ENCODE measurements around the gene SUCNR1.

SUCNR1 gene

DNA sequence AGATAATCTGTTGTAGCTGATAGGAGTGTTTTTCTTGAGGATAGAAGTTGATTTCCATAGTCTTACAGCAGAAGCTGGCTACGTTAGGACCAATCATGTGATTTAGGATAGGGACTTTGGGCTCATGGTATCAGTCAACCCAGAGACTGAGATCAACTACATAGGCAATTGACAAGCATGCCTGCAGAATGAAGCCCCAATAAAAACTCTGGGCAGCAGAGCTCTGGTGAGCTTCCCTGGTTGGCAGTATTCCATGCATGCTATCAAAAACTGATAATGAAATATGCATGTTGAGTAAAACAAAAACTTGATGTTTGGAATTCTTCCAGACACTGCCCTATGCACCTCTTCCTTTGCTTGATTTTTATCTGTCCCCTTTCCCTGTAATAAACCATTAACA lies 38.0 kb downstream of the SUCNR1 start:
- TF ChIP-seq, protein P1, sequence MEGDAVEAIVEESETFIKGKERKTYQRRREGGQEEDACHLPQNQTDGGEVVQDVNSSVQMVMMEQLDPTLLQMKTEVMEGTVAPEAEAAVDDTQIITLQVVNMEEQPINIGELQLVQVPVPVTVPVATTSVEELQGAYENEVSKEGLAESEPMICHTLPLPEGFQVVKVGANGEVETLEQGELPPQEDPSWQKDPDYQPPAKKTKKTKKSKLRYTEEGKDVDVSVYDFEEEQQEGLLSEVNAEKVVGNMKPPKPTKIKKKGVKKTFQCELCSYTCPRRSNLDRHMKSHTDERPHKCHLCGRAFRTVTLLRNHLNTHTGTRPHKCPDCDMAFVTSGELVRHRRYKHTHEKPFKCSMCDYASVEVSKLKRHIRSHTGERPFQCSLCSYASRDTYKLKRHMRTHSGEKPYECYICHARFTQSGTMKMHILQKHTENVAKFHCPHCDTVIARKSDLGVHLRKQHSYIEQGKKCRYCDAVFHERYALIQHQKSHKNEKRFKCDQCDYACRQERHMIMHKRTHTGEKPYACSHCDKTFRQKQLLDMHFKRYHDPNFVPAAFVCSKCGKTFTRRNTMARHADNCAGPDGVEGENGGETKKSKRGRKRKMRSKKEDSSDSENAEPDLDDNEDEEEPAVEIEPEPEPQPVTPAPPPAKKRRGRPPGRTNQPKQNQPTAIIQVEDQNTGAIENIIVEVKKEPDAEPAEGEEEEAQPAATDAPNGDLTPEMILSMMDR (IDR thresholded peaks at IDR 0.05) = no peak
- H3K9ac ChIP-seq = no peak overlapping the region
- H3K27me3 ChIP-seq (ENCODE audit: control insufficient read depth, insufficient read depth, low read length) = no peaks in the 10 kb centered on the region
- no peaks in the 10 kb centered on the region for H3K4me1 ChIP-seq
- no peak overlapping the region for H3K4me2 ChIP-seq (ENCODE audit: low read length)
- no peak overlapping the region for H3K4me3 ChIP-seq (ENCODE audit: low read depth, low read length)
- H3K27ac ChIP-seq = no peak overlapping the region
- no peaks in the 10 kb centered on the region for H3K9me3 ChIP-seq (ENCODE audit: control insufficient read depth, low read length)
- no peaks in the 10 kb centered on the region for H3K79me2 ChIP-seq
- H3K36me3 ChIP-seq (ENCODE audit: control insufficient read depth, insufficient read depth, low read length) = no peaks in the 10 kb centered on the region
- no peak overlapping the region for H2AFZ ChIP-seq

DNA sequence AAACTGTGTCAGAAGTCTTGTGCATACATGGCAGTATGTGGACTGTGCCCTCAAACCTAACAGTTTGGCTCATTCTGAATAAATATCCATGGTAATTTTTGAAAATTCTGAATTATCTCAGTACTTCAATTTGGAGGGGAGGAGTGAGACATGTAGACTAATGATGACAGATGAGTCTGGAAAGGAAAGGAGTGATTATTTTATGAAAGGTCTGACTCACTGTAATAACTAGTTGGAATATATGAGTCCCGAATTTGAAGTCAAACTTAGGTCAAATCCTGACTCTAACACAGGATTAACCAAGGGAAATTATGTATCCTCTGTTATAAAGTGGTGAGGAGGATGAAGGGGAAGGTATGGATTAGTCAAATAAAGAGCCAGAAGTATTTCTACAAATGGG lies 38.6 kb downstream of the SUCNR1 start:
- H3K9me3 ChIP-seq (ENCODE audit: control insufficient read depth, low read length) = no peaks in the 10 kb centered on the region
- no peaks in the 10 kb centered on the region for H3K79me2 ChIP-seq
- H3K4me2 ChIP-seq (ENCODE audit: low read length) = no peak overlapping the region
- no peak overlapping the region for H3K4me3 ChIP-seq (ENCODE audit: low read depth, low read length)
- TF ChIP-seq, protein P1 (IDR thresholded peaks at IDR 0.05) = no peak
- H3K9ac ChIP-seq = no peak overlapping the region
- H3K36me3 ChIP-seq (ENCODE audit: control insufficient read depth, insufficient read depth, low read length) = no peaks in the 10 kb centered on the region
- no peaks in the 10 kb centered on the region for H3K27me3 ChIP-seq (ENCODE audit: control insufficient read depth, insufficient read depth, low read length)
- no peak overlapping the region for H3K27ac ChIP-seq
- no peak overlapping the region for H2AFZ ChIP-seq
- no peaks in the 10 kb centered on the region for H3K4me1 ChIP-seq

- H3K9me3 ChIP-seq (ENCODE audit: control insufficient read depth, low read length) = no peaks in the 10 kb centered on the region
Measured at GRCh38 chr3:151916781-151917180, 43.3 kb downstream of the SUCNR1 start.

GRCh38 chr3:151918253-151919029 lies 45.0 kb downstream of the SUCNR1 start:
- Histone ChIP-seq H3K27ac (no peak overlapping the region), H3K4me2 (ENCODE audit: low read length) (no peak overlapping the region), H3K4me1 (no peaks in the 10 kb centered on the region), H3K79me2 (no peaks in the 10 kb centered on the region), H3K36me3 (ENCODE audit: control insufficient read depth, insufficient read depth, low read length) (no peaks in the 10 kb centered on the region), H2AFZ (no peak overlapping the region), H3K9me3 (ENCODE audit: control insufficient read depth, low read length) (no peaks in the 10 kb centered on the region), H3K4me3 (ENCODE audit: low read depth, low read length) (no peak overlapping the region), H3K9ac (no peak overlapping the region), H3K27me3 (ENCODE audit: control insufficient read depth, insufficient read depth, low read length) (no peaks in the 10 kb centered on the region)
- TF ChIP-seq, protein P1 (IDR thresholded peaks at IDR 0.05) = peak; percentile 32

More at GRCh38 chr3:151916781-151917180, 43.3 kb downstream of the SUCNR1 start:
- Histone ChIP-seq H3K4me2 (ENCODE audit: low read length) (no peak overlapping the region), H3K9ac (no peak overlapping the region), H3K4me3 (ENCODE audit: low read depth, low read length) (no peak overlapping the region), H3K4me1 (no peaks in the 10 kb centered on the region), H3K36me3 (ENCODE audit: control insufficient read depth, insufficient read depth, low read length) (no peaks in the 10 kb centered on the region), H3K27me3 (ENCODE audit: control insufficient read depth, insufficient read depth, low read length) (no peaks in the 10 kb centered on the region), H3K27ac (no peak overlapping the region), H2AFZ (no peak overlapping the region), H3K79me2 (no peaks in the 10 kb centered on the region)
- TF ChIP-seq, protein P1 (IDR thresholded peaks at IDR 0.05) = no peak

- no peaks in the 10 kb centered on the region for H3K27me3 ChIP-seq (ENCODE audit: control insufficient read depth, insufficient read depth, low read length)
- H3K27ac ChIP-seq = no peak overlapping the region
- TF ChIP-seq, protein P1 (IDR thresholded peaks at IDR 0.05) = no peak
- H3K4me1 ChIP-seq = no peaks in the 10 kb centered on the region
- H3K36me3 ChIP-seq (ENCODE audit: control insufficient read depth, insufficient read depth, low read length) = no peaks in the 10 kb centered on the region
- H2AFZ ChIP-seq = no peak overlapping the region
- H3K4me3 ChIP-seq (ENCODE audit: low read depth, low read length) = no peak overlapping the region
- H3K9me3 ChIP-seq (ENCODE audit: control insufficient read depth, low read length) = no peaks in the 10 kb centered on the region
- no peak overlapping the region for H3K9ac ChIP-seq
- H3K4me2 ChIP-seq (ENCODE audit: low read length) = no peak overlapping the region
- no peaks in the 10 kb centered on the region for H3K79me2 ChIP-seq
Measured at GRCh38 chr3:151919030-151919328, 45.5 kb downstream of the SUCNR1 start.
